Gastrocnemius medialis (tissue), 4 donors: ENCODE results near the gene TSC22D4. TPM values are rescaled to one million over a fixed set of nuclear protein-coding genes. Genes with fewer than 3 reads are reported as not detected.

Experiments
- ATAC-seq, 2 donors: fragments of 150-250 bp; one replicate each; pipeline ENCODE4 v1.9.1; 2016
- DNase-seq, 2 donors: peaks; one replicate each; pipeline ENCODE4 v3.0.0-alpha.2; 2019
- H3K27ac ChIP-seq, 4 donors: fragments of 200-600 bp; sonication (generic); 1 replicate in 1 of 4; 2 replicates in 3 of 4; pipeline ENCODE4 v1.5.1; 2016 to 2018; ENCODE audit warnings: mild to moderate bottlenecking in 2 of 4, moderate library complexity in 1 of 4
- H3K27me3 ChIP-seq, 3 donors: fragments of 200-600 bp; sonication (generic) in 2 of 3; 1 replicate in 1 of 3; 2 replicates in 2 of 3; pipeline versions ENCODE4 v1.5.1 to v1.6.0; 2016 to 2019; ENCODE audit warnings: mild to moderate bottlenecking in 1 of 3, moderate library complexity in 1 of 3
- H3K36me3 ChIP-seq, 2 donors: fragments of 200-600 bp; sonication (generic) in 1 of 2; one replicate each; pipeline ENCODE4 v1.5.1; 2017 to 2018
- H3K4me1 ChIP-seq, 2 donors: fragments of 200-600 bp; sonication (generic) in 1 of 2; one replicate each; pipeline ENCODE4 v1.5.1; 2016 to 2017; ENCODE audit warnings: mild to moderate bottlenecking in 2 of 2
- H3K4me3 ChIP-seq, 4 donors: fragments of 200-600 bp; sonication (generic) in 3 of 4; 1 replicate in 1 of 4; 2 replicates in 3 of 4; pipeline ENCODE4 v1.5.1; 2016 to 2019; ENCODE audit warnings: mild to moderate bottlenecking in 2 of 4
- H3K9me3 ChIP-seq, 3 donors: fragments of 200-600 bp; sonication (generic) in 2 of 3; 1 replicate in 1 of 3; 2 replicates in 2 of 3; pipeline ENCODE4 v1.5.1; 2016 to 2019
- CTCF ChIP-seq, 5 experiments: fragments of 450-650 bp in 3 of 5; fragments of 200-600 bp in 2 of 5; sonication (generic) in 2 of 5; IDR thresholded peaks in 4 of 5; conservative IDR thresholded peaks in 1 of 5; 1 replicate in 4 of 5; 2 replicates in 1 of 5; pipeline ENCODE4 v1.5.1; 2016 to 2019; ENCODE audit warnings: antibody characterized with exemption in 5 of 5, mild to moderate bottlenecking in 3 of 5, moderate library complexity in 3 of 5
- POLR2A ChIP-seq, 2 donors: fragments of 450-650 bp; IDR thresholded peaks; one replicate each; pipeline ENCODE4 v1.6.1; 2017; ENCODE audit warnings: antibody characterized with exemption in 2 of 2, mild to moderate bottlenecking in 2 of 2, moderate library complexity in 2 of 2
- in situ Hi-C, 4 donors: fragments of 200-750 bp; cut with MboI; loops; one replicate each; pipeline versions ENCODE4 v1.15.0 to v1.8.0; 2017; ENCODE audit warnings: low sequenced_read_pairs in 4 of 4
- intact Hi-C: fragments of 100-400 bp; cut with DNase I; formaldehyde crosslinking; loops from one replicate; pipeline ENCODE4 v1.15.1; 2023; ENCODE audit warnings: low total_unique reads
- total RNA-seq, 4 donors: library from RNA; depleted of rRNA; stranded (reverse); fragments of >200 nt; gene quantifications; one replicate each; pipeline versions ENCODE4 v1.1.0 to v1.2.3, GENCODE V29; 2016

Gene TSC22D4
- total RNA-seq, 4 donors from 2014 or later, result 14.3 to 25.5 (median 21.2) TPM

- Histone ChIP-seq H3K9me3 (no peaks in the 10 kb centered on the region), H3K4me1 (peaks cover 4 to 13% of the 10 kb centered on the region in 2 donors), H3K4me3 (no peak overlapping the region), H3K27ac (peak overlapping the region in 1 of 4 donors; percentile 53), H3K27me3 (no peaks in the 10 kb centered on the region), H3K36me3 (peaks cover 0 to 4% of the 10 kb centered on the region in 2 donors)
- ATAC-seq, result no peak
- TF ChIP-seq POLR2A (IDR thresholded peaks at IDR 0.05), result no peak
- TF ChIP-seq CTCF (IDR thresholded peaks at IDR 0.05 in 4 of 5, conservative IDR thresholded peaks at IDR 0.05 in 1 of 5), result no peak
- in situ Hi-C loops, result loop anchor here in 3 of 4 donors (25.0 kb wide), 3 partner anchors 95 to 395 kb away; partner anchors contain the start of genes SLC12A9 (in 2 of the 3), TRIP6 (in 2 of the 3), EPO (in 1 of the 3) and POP7 (in 1 of the 3)
- no peak for DNase-seq
- intact Hi-C loops, result loop anchor here (5.0 kb wide), 1 partner anchor 260 kb away; no protein-coding TSS in a partner anchor
These were observed 12.1 kb downstream of the TSC22D4 start for GRCh38 chr7:100466653-100467605.

- no peaks in the 10 kb centered on the region for H3K27me3 ChIP-seq
- peak overlapping the region in 1 of 4 donors; percentile 28 for H3K4me3 ChIP-seq
- no peaks in the 10 kb centered on the region for H3K9me3 ChIP-seq
- ATAC-seq (peak; percentile 72 to 81), DNase-seq (peak in 1 of 2 donors; percentile 72)
- intact Hi-C loops (loop anchor here (5.0 kb wide), 1 partner anchor 261 kb away; no protein-coding TSS in a partner anchor), in situ Hi-C loops (loop anchor here in 3 of 4 donors (25.0 kb wide), 3 partner anchors 96 to 396 kb away; partner anchors contain the start of genes SLC12A9 (in 2 of the 3), TRIP6 (in 2 of the 3), EPO (in 1 of the 3) and POP7 (in 1 of the 3))
- TF ChIP-seq POLR2A (IDR thresholded peaks at IDR 0.05) (no peak), CTCF (IDR thresholded peaks at IDR 0.05 in 4 of 5, conservative IDR thresholded peaks at IDR 0.05 in 1 of 5) (peak; percentile 21 to 64 (median 52))
- H3K36me3 ChIP-seq, result peaks cover 0 to 4% of the 10 kb centered on the region in 2 donors
- H3K27ac ChIP-seq, result peak overlapping the region in 2 of 4 donors; percentile 7 to 53
- H3K4me1 ChIP-seq, result peaks cover 4 to 13% of the 10 kb centered on the region in 2 donors
These were observed 13.2 kb downstream of the TSC22D4 start for GRCh38 chr7:100465702-100466311.

GRCh38 chr7:100465299-100465698 lies 13.7 kb downstream of the TSC22D4 start:
- peaks cover 4 to 13% of the 10 kb centered on the region in 2 donors for H3K4me1 ChIP-seq
- H3K9me3 ChIP-seq, result no peaks in the 10 kb centered on the region
- ATAC-seq (no peak), DNase-seq (no peak)
- in situ Hi-C loops (loop anchor here in 3 of 4 donors (25.0 kb wide), 3 partner anchors 97 to 397 kb away; partner anchors contain the start of genes SLC12A9 (in 2 of the 3), TRIP6 (in 2 of the 3), EPO (in 1 of the 3) and POP7 (in 1 of the 3)), intact Hi-C loops (loop anchor here (5.0 kb wide), 1 partner anchor 262 kb away; no protein-coding TSS in a partner anchor)
- peaks cover 0 to 4% of the 10 kb centered on the region in 2 donors for H3K36me3 ChIP-seq
- H3K4me3 ChIP-seq, result no peak overlapping the region
- H3K27ac ChIP-seq, result no peak overlapping the region
- TF ChIP-seq POLR2A (IDR thresholded peaks at IDR 0.05), result no peak
- no peak for TF ChIP-seq CTCF (IDR thresholded peaks at IDR 0.05 in 4 of 5, conservative IDR thresholded peaks at IDR 0.05 in 1 of 5)
- H3K27me3 ChIP-seq, result no peaks in the 10 kb centered on the region

- DNase-seq, result no peak
These were observed 14.2 kb downstream of the TSC22D4 start for GRCh38 chr7:100464791-100465190.

More at GRCh38 chr7:100464791-100465190, 14.2 kb downstream of the TSC22D4 start:
- TF ChIP-seq POLR2A (IDR thresholded peaks at IDR 0.05), result no peak
- TF ChIP-seq CTCF (IDR thresholded peaks at IDR 0.05 in 4 of 5, conservative IDR thresholded peaks at IDR 0.05 in 1 of 5), result no peak
- Histone ChIP-seq H3K4me3 (no peak overlapping the region), H3K4me1 (peaks cover 4 to 13% of the 10 kb centered on the region in 2 donors), H3K9me3 (no peaks in the 10 kb centered on the region), H3K36me3 (peaks cover 0 to 4% of the 10 kb centered on the region in 2 donors), H3K27me3 (no peaks in the 10 kb centered on the region), H3K27ac (no peak overlapping the region)
- ATAC-seq, result no peak
- intact Hi-C loops (loop anchor here (5.0 kb wide), 1 partner anchor 263 kb away; no protein-coding TSS in a partner anchor), in situ Hi-C loops (loop anchor here in 3 of 4 donors (25.0 kb wide), 3 partner anchors 98 to 398 kb away; partner anchors contain the start of genes SLC12A9 (in 2 of the 3), TRIP6 (in 2 of the 3), EPO (in 1 of the 3) and POP7 (in 1 of the 3))
